K562 (cell line): ENCODE results near the gene ADAM10. TPM values are rescaled to one million over a fixed set of nuclear protein-coding genes. Genes with fewer than 3 reads are reported as not detected.

ENCODE experiments used
- BHLHE40 ChIP-seq: IDR thresholded peaks from 2 replicates; pipeline ENCODE4 v1.6.1; 2011; ENCODE audit warnings: low read length, improper control_type of control experiment
- CLOCK ChIP-seq: fragments of 250-450 bp; sonication (Bioruptor Pico); IDR thresholded peaks from 2 replicates; pipeline ENCODE4 v1.4.0; 2020; ENCODE audit warnings: mild to moderate bottlenecking, moderate library complexity, borderline replicate concordance
- GABPB1 ChIP-seq: sonication (generic); formaldehyde crosslinking; IDR thresholded peaks from 2 replicates; pipeline ENCODE4 v1.8.0; 2022; ENCODE audit warnings: mild to moderate bottlenecking, missing genetic modification reagents
- HIVEP1 ChIP-seq: fragments of 250-450 bp; sonication (Bioruptor Pico); IDR thresholded peaks from 2 replicates; pipeline ENCODE4 v1.4.0; 2020; ENCODE audit warnings: mild to moderate bottlenecking
- HLTF ChIP-seq: fragments of 450-650 bp; IDR thresholded peaks from 2 replicates; pipeline ENCODE4 v1.6.1; 2016
- JUND ChIP-seq, 2 experiments: IDR thresholded peaks; 2 replicates in 1 of 2; 3 replicates in 1 of 2; pipeline ENCODE4 v1.6.1; 2011; ENCODE audit warnings: borderline replicate concordance in 2 of 2, low read depth in 2 of 2, low read length in 2 of 2, improper control_type of control experiment in 1 of 2, missing biosample characterization in 1 of 2, missing genetic modification characterization in 1 of 2, missing genetic modification reagents in 1 of 2
- KLF13 ChIP-seq: fragments of 450-650 bp; IDR thresholded peaks from 2 replicates; pipeline ENCODE4 v1.6.1; 2016; ENCODE audit warnings: missing genetic modification characterization, low read depth, mild to moderate bottlenecking, missing compliant biosample characterization, moderate library complexity, borderline replicate concordance
- REST ChIP-seq, 2 experiments: fragments of 450-650 bp; formaldehyde crosslinking in 1 of 2; IDR thresholded peaks; 2 replicates each; pipeline versions ENCODE4 v1.4.0 to v1.6.1; 2014 to 2020; ENCODE audit warnings: mild to moderate bottlenecking in 2 of 2, borderline replicate concordance in 1 of 2, low read depth in 1 of 2
- SUPT5H ChIP-seq: fragments of 450-650 bp; IDR thresholded peaks from 2 replicates; pipeline ENCODE4 v1.6.1; 2016
- TAF1 ChIP-seq: IDR thresholded peaks from 2 replicates; pipeline ENCODE4 v1.6.1; 2011; ENCODE audit warnings: mild to moderate bottlenecking, low read length, moderate library complexity; ENCODE audit not compliant: insufficient read depth, control insufficient read depth, severe bottlenecking; ENCODE audit errors: extremely low read depth
- TEAD1 ChIP-seq, 2 experiments: fragments of 450-650 bp in 1 of 2; sonication (generic) in 1 of 2; formaldehyde crosslinking; IDR thresholded peaks; 2 replicates each; pipeline versions ENCODE4 v1.4.0 to v1.8.0; 2020 to 2022; ENCODE audit warnings: mild to moderate bottlenecking in 2 of 2, missing genetic modification reagents in 1 of 2
- ZBTB26 ChIP-seq: fragments of 450-650 bp; formaldehyde crosslinking; IDR thresholded peaks from 2 replicates; pipeline ENCODE4 v1.4.0; 2022; ENCODE audit warnings: missing genetic modification characterization
- ZFX ChIP-seq: sonication (generic); formaldehyde crosslinking; IDR thresholded peaks from 2 replicates; pipeline ENCODE4 v1.8.0; 2022; ENCODE audit warnings: mild to moderate bottlenecking, missing genetic modification reagents, moderate library complexity
- ZNF121 ChIP-seq: sonication (generic); formaldehyde crosslinking; conservative IDR thresholded peaks from 2 replicates; pipeline ENCODE4 v1.8.0; 2022; ENCODE audit warnings: missing genetic modification reagents
- polyA plus RNA-seq, 8 experiments: library from polyadenylated mRNA; depleted of rRNA in 4 of 8; stranded (reverse) in 5 of 8; unstranded in 3 of 8; fragments of >200 nt; fragmentation: Nextera tagmentation in 2 of 8; fragmentation: Illumina TruSeq in 1 of 8; extraction: Ambion mirVana in 2 of 8; extraction: Trizol in 1 of 8; gene quantifications; 2 replicates each; pipeline versions ENCODE4 v1.2.1 to v1.2.3, GENCODE V29; 2011 to 2014; ENCODE audit warnings: inconsistent platforms in 1 of 8, missing spikeins in 1 of 8
- total RNA-seq, 7 experiments: library from RNA; depleted of rRNA in 6 of 7; stranded (reverse); fragments of >200 nt in 6 of 7; fragmentation: Illumina TruSeq in 2 of 7; extraction: Trizol in 2 of 7; gene quantifications; 2 replicates each; pipeline versions ENCODE4 v1.2.1 to v1.2.3, GENCODE V29; 2011 to 2021; ENCODE audit warnings: low replicate concordance in 1 of 7

ADAM10 gene
- total and polyA plus RNA-seq, 9 of the 15 experiments (the other 6 are each of a cell fraction or from before 2014, with no cell fraction given): 11.9 to 152 (median 57.3) TPM

- TF ChIP-seq GABPB1 (CRISPR knock-in tag) (peak; percentile 90), HIVEP1 (CRISPR knock-in tag) (0 out of 2 replicates have a peak, but pooled peaks have one; percentile 38), ZFX (CRISPR knock-in tag) (peak; percentile 80), REST (IDR thresholded peaks at IDR 0.05; ENCODE audit: borderline replicate concordance) (peak; percentile 77), REST (CRISPR knock-in tag; IDR thresholded peaks at IDR 0.05; ENCODE audit: low read depth) (0 out of 2 replicates have a peak, but pooled peaks have one; percentile 29), SUPT5H (peak; percentile 87), ZBTB26 (CRISPR knock-in tag) (peak; percentile 87; the same call in 1 of the 2 replicates), KLF13 (peak; percentile 32; the same call in 1 of the 2 replicates), BHLHE40 (peak; percentile 50), TAF1 (peak; percentile 80), HLTF (0 out of 2 replicates have a peak, but pooled peaks have one; percentile 53), CLOCK (CRISPR knock-in tag) (no peak), TEAD1 (CRISPR knock-in tag; IDR thresholded peaks at IDR 0.05) (peak; percentile 55 to 59; a peak in 2 of 4 replicates), ZNF121 (CRISPR knock-in tag) (no peak), JUND (IDR thresholded peaks at IDR 0.05; ENCODE audit: borderline replicate concordance, low read depth, low read length) (no peak; the same call in 1 of the 2 replicates), JUND (tag; IDR thresholded peaks at IDR 0.05; ENCODE audit: borderline replicate concordance, low read depth, low read length) (peak; percentile 7; the same call in 1 of the 3 replicates)
Measured at GRCh38 chr15:58770857-58771620, 21.5 kb upstream of the ADAM10 start, which contains the start of gene MINDY2 (continued).
